Measurements from ENCODE around the gene SHISA2.
"Not testable (repeated sequence)": the region's sequence is repeated elsewhere in the genome, so short reads cannot be mapped to it uniquely, and the experiment has no call there.

- TF ChIP-seq POLR2A, CTCF (IDR thresholded peaks at IDR 0.05): not testable (repeated sequence)
Observed at GRCh38 chr13:26076821-26077220, 25.0 kb upstream of the SHISA2 start.

Data from suprapubic skin (tissue), 3 donors.